GM19099 (cell line): ENCODE data around the gene CCDC177.

Experiments used
- POLR2A ChIP-seq: IDR thresholded peaks from 3 replicates; pipeline ENCODE4 v1.6.1; 2011; ENCODE audit warnings: low read depth; ENCODE audit not compliant: insufficient read length; ENCODE audit errors: extremely low read depth

Gene CCDC177

DNA sequence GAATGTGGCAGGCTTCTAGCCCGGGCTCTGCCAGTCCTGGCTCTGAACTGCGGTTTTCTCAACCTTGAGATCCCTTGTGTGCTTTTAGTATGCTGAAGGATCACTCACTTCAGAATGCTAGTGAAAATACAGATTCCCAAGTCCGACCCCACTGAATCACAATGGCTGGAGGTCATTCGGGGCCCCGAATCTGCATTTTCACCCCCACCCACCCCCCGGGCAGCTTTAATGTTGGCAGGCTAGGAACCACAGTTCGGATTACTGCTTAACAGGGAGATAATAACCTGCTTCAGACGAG, 36.2 kb upstream of the CCDC177 start:
- no peak for TF ChIP-seq POLR2A

DNA sequence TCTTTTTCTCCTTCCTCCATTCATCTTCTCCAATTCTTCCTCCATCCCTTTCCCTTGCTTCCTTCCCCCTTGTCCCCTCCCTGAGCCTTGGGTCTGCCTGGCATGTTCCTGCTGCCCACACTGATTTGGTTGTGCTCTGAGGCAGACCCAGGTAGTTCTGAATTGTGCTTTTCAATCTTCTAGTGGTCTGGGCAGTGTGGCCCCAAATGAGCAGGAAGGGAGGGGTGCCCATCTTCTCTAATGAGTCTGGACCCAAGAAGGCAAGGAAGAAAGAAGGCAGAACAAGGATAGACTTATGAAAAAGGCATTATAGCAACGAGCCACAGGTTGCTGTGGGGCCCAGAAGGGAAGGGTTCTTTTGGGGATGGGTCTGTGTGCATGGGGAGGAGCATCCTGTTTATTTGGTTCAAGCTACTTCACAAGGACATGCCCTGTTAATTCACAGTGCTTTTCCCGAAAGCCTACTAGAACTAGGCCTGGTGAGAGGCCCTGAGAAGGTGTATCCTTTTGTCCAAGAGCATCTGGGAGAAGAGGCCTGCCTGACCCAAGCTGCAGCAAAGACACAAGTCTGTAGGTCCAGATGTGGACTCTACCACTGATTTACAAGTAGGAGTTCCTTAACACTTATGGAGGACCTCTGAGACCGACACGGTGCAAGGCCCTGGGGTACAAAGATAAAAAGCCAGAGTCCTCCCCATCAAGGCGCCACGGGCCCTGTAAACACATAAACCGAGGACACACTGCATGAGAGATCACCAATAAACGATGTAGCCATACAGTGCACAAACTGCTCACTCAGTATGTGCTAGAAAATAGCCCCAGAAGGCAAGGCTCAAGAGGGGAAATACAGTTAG, 35.6 kb upstream of the CCDC177 start:
- TF ChIP-seq POLR2A, result no peak

DNA sequence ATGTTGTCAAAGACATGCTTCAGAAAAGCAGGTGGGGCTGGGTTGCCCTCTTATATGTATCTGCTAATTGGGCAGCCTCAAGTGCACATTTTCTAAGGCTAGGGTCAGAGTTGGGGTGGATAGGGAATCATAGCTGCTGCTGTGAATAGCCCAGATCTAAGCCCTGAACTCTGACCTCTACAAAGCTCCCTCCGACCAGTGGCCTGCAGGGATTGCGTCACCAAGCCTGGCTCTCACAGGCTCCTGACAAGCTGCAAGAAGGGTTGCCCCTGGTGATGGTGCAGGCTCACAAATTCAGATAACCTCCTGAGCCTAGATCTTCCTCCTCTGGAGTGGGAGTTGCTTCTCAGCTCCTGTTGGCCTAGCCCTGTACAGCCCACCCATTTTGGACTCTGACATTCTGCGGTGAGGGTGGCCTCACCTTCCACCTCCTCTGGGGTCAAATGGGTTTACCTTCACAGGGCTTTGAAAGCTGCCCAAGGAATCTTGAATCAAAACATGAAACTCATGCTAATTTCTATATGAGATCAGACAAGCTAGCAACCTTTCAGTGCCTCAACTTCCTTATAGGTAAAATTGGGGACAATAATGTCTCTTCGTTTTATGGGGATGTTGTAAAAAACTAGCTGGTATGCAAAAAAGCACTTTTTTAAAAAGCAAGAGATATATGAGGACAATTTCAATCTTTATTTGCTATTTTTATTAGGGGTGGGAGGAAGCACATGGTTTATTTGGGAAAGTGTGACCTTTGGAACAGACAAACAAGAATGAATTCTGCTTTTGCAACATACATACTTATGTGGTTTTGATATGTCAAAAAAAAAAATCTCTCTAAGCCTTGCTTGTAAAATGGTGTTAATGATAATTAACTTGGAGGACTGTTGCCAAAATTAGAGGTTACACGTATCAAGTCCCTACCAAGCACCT, 31.9 kb upstream of the CCDC177 start:
- no peak for TF ChIP-seq POLR2A

DNA sequence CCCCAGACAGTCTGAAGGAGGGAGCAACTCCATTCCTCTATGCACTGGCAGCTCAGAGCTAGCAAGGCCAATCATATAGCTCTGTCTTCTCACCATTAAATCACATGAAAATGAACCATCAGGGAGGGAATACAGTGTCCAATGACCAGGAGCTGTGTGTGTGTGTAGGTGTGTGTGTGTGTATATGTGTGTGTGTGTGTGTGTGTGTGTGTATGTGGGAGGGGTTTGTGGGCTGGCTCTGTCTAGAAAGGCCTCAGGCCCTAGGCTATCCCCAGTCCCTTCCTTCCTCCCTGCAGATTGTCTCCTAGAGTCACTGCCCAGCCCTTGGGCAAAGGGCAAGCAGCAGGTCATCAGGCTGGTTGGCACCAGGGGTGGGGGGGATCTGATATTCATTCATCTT, 31.1 kb upstream of the CCDC177 start:
- no peak for TF ChIP-seq POLR2A

DNA sequence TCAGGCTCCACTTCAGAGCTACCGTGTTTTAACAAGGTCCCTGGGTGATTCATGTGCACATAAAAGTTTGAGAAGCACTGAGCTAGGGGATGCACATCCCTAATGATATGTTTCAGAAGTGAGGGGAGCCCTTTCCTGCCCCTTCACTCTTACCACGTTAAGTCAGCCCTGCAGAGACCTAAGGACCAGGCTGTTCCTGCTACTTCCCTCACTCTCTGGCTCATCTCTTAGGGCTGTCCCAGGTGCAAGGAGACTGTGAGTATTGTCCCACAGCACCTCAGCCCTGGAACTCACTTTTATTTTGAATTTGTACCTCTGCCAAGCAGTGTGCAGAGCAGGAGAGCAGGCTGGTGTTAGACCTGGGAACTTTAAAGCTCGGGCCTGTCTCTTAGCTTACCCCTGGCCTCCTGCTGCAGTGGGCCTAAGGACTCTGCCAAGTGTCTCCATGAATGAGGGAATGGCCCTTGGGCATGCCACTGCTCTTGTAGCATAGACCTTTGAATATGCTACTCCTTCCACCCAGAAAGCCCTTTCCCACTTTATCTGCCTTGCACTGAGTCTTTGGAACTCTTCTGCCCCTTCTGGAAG, 25.7 kb upstream of the CCDC177 start:
- TF ChIP-seq POLR2A, result no peak

DNA sequence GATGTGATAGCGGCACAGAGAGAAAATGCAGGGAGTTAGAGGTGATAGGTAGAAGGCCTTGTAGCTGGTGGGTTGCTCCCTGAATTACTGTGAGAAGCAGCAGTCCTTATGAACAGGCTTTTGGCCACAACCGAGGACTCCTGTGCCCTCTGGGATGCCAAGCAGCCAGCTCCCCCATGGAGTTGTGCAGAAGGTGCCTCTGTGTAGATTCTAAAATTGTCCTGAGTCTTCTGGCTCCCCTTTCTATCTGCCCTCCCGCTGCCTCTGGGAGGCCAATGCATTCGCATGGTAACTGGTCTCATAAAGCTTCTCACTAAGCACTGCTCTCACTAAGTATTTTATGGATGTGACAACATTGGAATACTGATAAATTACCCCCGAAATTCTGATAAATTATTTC, 20.7 kb upstream of the CCDC177 start:
- no peak for TF ChIP-seq POLR2A

DNA sequence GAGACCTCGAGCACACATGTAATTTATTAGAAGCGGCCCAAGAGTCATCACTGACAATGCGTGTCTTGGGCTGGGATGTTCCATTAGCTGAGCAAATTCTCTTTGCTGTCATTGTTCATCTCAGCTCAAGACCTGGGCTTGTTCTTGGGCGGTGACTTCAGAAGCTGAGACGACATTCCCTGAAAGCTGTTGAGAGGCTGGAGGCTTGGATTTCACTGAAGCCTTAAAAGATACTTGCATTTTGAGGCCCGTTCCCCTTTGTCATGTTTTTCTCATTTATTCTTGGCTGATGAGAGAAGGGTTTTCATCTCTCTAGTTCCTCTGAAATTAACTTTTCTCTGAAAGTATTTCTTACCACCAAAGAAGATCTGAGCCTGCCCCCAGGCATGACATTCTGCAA, 20.2 kb upstream of the CCDC177 start:
- TF ChIP-seq POLR2A, result no peak

DNA sequence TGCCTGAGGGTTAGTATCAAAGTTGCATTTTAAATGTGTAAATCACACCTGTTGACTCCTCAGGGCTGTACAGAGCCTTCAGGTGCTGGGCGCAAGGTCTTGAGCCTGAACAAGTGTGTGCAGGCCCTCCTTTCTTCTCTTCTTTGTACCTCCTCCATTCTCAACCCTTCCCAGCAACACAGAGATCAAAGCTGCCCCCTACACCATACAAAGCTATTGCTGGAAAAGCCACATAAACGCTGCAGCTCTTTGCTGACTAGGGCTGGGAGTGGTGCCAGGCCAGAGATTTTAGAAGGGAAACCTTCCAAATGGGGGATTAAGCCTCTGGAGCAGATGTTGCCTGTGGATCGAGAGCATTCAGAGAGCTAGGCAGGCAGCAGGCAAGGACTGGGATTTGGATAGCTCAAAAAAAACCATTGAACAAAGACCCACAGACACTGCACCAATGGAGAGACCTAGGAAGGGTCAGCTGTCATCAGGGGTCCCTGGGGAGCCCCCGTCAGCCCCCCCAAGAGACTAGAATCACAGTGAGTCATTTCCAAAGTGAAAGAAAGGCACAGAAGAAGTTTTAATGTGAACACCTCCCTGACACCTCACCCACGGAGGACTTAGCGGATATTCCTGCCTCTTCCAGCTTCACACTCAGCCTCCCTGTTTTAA, 18.5 kb upstream of the CCDC177 start:
- TF ChIP-seq POLR2A, result no peak

DNA sequence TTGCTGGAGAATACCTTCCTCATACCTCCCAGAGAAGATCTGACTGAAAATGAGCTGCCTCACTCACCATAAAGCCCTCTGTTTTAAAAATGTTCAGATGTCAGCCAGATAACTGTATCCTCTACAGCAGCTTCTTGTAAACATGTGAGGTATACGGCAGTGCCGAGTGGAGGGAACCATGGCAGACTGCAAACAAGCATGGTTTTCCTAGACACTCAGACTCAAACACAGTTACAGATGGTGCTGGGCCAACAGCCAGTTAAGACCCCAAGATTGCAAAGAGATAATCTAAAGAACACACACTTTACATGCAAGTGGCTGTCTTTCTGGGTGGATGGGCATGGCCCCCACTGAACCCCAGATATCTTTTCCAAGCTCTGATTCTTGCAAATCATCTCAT, 16.6 kb upstream of the CCDC177 start:
- TF ChIP-seq POLR2A, result no peak

DNA sequence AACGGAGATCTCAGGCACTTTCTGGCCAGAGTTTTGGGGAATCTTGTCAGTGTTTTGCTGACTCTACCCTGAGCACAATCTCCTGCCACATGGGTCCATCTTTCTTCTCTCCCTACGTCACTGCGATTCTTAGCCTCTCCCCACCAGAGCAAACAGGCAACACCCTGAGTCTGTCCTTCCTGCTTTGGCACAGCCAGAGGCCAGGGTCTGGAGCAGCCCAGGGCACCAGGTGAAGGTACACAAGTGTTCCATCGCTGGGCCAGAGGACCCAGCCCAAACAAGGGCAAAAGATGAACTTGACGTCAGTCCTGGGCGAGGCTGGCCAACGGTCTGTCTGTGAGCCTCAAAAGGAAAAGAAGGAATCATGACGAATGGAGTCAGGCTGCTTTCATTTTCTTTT, 12.7 kb upstream of the CCDC177 start:
- no peak for TF ChIP-seq POLR2A

DNA sequence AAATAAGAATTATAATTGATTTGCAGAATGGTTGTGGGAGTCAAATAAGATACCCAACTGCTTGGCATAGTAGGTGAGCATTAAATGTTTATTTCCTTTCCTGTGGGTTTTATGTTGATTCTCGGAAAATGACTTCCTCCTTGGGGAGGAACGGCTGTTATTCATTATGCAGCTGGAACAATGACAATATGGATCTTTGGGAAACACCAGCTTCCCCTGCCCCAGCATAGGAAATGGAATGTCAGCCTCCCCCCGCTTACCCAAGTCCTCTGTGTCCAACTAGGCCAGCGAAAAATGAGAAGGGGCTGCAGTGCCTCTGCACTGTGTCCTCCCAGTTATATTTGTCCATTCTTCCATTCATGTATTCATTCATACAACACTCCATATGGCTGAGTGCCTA, 11.7 kb upstream of the CCDC177 start:
- TF ChIP-seq POLR2A, result no peak

DNA sequence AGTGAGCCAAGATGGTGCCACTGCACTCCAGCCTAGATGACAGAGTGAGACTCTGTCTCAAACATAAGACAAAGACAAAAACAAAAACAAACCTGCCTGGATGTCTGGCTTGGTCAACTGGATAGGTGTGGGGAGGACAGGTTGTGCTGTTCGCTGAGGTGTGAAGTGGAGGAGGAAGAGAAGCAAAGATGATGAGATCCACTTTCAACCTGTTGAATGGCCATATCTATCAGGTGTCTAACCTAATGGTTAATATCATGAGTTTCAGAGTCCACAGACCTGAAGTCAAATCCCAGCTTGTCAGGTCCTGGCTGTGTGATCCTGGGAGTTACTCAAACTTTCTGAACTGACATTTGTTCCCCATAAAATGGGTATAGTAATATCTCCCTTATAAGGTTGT, 9.7 kb upstream of the CCDC177 start:
- no peak for TF ChIP-seq POLR2A

DNA sequence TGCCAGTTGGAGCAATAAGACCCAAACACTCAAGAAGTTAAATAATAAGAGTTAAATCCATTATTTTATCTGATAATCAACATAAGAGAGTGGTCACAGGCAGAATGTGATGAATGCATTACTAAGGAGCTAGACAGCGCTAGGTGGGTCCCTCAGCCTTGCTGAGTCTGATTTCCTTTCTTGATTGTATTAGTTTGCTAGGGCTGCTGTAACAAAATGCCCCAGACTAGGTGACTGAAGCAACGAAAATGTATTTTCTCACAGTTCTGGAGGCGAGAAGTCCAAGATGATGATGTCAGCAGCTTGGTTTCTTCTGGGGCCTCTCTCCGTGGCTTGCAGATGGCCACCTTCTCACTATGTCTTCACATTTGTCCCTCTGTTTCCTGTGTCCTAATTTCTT, 8.2 kb upstream of the CCDC177 start:
- no peak for TF ChIP-seq POLR2A

DNA sequence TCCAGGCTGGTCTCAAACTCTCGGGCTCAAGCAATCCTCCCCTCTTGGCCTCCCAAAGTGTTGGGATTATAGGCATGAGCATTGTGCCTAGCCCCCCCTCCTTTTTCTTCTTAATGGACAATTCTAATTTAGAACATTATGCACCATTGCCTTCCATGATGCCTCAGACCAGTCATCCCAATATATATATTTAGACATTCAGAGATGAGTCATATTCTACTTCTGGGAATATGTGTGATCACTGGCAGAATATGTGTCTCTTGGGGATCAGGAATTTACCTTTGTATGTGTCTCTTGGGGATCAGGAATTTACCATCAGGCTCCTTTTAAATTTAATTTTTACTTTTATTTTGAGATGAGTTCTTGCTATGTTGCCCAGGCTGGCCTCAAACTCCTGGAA, 7.5 kb upstream of the CCDC177 start:
- no peak for TF ChIP-seq POLR2A

DNA sequence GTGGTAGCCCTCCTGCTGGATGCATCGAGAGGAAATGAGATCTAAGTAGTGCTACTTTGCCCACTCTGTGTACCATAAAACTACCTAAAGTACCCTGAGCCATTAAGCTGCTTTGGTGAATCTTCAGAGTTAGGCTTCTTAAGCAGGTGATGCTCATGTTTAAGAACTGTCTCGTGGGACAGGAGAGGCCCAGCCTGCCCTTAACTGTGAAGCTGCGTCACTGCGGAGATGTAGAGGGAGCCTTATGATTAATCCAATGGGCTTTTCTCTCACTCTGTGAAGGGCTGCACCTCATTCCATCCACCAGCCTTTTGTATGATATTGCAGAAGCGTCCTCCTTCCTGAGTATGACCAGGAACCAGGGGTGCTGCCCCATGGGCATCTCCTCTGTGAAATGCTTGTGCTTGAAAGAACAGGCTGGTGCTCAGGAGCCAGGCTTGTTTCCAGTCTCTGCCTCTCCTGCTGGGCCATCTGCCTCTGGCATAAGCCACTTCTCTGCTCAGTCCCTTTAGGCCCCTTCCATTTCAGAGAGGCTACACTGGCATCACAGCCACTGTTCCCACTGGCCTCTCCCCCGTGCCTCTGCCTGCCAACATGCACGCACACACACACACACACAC, 6.8 kb upstream of the CCDC177 start:
- no peak for TF ChIP-seq POLR2A

DNA sequence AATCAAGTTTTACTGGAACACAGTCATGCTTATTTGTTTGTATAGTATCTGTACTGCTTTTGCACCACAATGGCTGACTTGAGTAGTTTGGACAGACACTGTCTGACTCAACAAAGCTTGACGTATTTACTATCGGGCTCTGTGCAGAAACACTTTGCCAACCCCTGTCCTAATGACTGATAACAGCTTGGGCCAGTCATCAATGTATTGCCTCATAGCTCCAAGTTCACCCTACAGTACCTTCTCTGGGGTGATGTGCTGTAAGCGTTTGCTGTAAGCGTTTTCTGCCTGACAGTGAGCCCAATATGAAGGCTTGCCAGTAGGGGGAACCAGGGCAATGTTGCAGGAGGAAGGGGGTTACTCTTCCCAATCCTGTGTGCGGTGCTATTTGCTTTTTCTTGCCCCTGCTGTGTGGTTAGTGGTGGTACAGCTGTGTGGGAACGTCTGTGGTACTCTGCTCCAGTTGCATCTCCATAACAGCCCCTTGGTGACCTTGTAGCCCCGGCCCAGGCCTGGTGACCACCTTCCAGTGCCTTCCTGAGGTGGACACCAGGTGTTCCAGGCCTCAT, 5.4 kb upstream of the CCDC177 start:
- TF ChIP-seq POLR2A, result no peak
